HT-29 (cell line): Measurements from ENCODE around the gene CTTNBP2. TPM values are rescaled to one million over a fixed set of nuclear protein-coding genes. Genes with fewer than 3 reads are reported as not detected.

Experiments used
- DNase-seq: peaks from one replicate; pipeline ENCODE4 v3.0.0-alpha.2; 2015; ENCODE audit warnings: low spot score
- total RNA-seq: library from RNA; depleted of rRNA; stranded (reverse); fragments of >200 nt; shearing (Covaris generic); gene quantifications from 2 replicates; pipeline ENCODE4 v1.2.3, GENCODE V29; 2014; rRNA removed

CTTNBP2 gene, protein sequence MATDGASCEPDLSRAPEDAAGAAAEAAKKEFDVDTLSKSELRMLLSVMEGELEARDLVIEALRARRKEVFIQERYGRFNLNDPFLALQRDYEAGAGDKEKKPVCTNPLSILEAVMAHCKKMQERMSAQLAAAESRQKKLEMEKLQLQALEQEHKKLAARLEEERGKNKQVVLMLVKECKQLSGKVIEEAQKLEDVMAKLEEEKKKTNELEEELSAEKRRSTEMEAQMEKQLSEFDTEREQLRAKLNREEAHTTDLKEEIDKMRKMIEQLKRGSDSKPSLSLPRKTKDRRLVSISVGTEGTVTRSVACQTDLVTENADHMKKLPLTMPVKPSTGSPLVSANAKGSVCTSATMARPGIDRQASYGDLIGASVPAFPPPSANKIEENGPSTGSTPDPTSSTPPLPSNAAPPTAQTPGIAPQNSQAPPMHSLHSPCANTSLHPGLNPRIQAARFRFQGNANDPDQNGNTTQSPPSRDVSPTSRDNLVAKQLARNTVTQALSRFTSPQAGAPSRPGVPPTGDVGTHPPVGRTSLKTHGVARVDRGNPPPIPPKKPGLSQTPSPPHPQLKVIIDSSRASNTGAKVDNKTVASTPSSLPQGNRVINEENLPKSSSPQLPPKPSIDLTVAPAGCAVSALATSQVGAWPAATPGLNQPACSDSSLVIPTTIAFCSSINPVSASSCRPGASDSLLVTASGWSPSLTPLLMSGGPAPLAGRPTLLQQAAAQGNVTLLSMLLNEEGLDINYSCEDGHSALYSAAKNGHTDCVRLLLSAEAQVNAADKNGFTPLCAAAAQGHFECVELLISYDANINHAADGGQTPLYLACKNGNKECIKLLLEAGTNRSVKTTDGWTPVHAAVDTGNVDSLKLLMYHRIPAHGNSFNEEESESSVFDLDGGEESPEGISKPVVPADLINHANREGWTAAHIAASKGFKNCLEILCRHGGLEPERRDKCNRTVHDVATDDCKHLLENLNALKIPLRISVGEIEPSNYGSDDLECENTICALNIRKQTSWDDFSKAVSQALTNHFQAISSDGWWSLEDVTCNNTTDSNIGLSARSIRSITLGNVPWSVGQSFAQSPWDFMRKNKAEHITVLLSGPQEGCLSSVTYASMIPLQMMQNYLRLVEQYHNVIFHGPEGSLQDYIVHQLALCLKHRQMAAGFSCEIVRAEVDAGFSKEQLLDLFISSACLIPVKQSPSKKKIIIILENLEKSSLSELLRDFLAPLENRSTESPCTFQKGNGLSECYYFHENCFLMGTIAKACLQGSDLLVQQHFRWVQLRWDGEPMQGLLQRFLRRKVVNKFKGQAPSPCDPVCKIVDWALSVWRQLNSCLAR (N-terminal part only)
- total RNA-seq: 1.0 and 1.1 TPM in 2 replicates

DNA sequence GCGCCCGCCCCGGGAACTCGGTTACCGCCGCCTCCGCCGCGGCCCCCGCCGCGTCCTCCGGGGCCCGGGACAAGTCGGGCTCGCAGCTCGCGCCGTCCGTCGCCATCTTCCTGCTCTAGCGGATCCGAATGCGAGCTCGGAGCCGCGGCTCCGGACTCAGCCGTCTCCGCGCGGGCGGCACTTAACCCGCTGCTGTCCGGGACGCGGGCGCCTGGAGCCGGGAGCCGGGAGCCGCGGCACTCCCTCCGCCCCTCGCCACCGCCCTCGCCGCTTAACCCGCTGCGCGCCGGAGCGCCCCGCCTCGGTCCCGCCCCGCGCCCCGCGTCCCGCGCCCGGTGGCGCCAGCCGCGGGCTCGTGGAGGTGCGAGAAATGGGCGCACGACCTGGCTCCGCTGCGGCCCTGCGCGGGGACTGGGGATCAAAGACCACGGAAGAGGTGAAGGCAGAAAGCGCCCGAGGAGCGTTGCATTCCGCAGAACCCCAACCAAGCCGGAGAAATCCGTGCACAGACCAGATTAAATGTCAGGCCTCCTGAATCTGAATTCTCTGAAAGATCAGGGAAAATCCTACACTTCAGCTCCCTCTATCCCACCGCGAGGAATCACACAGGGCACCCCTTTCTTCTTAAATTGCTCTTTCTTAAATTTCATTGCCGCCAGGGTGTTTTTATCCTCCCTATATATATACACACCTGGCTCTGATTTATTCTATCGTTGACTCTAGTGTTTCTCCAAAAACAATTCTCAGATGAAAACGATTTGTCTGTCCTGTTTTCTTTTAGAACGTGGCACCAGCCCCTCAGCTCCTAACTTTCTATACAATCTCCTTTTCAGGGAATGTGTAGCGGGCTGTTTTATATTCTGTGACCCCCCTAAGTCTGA is at the start of gene CTTNBP2:
Gene CTTNBP2 (minus strand): TSS at position 132 of the 881 bp plus-strand sequence. CDS start 26 bp downstream, at position 106.
- DNase-seq: peak; percentile 53

DNA sequence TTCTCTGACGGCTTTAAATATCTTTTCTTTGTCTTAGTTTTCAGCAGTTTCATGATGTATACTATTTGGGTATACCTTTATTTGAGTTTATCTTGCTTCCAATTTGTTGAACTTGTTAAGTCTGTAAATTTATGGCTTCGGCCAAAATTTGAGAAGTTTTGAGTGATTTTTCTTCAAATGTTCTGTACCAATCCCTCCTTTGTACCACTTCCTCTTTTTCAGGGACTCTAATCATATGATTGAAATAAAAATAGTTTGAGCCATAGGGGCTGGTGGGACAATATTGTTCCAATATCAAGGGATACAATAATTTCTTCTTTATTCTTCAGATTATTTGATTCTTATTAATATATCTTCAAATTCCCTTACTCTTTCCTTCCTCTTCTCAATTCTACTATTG is 43.1 kb upstream of the CTTNBP2 start:
- DNase-seq: no peak

DNA sequence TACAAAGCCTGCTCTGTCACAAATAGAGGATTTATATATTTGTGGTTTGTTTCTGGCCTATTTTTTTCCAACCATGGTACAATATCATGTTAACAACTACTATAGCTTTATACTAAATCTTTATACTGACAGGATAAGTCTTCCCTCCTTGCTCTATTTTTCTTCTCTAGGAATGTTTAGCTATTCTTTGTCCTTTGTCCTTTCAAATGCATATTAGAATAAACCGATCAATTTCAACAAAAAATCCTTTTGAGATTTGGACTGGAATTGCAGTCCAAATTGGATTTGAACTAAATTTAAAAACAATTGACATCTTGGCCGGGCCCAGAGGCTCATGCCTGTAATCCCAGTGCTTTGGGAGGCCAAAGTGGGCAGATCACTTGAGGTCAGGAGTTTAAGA is 39.2 kb upstream of the CTTNBP2 start:
- no peak for DNase-seq

DNA sequence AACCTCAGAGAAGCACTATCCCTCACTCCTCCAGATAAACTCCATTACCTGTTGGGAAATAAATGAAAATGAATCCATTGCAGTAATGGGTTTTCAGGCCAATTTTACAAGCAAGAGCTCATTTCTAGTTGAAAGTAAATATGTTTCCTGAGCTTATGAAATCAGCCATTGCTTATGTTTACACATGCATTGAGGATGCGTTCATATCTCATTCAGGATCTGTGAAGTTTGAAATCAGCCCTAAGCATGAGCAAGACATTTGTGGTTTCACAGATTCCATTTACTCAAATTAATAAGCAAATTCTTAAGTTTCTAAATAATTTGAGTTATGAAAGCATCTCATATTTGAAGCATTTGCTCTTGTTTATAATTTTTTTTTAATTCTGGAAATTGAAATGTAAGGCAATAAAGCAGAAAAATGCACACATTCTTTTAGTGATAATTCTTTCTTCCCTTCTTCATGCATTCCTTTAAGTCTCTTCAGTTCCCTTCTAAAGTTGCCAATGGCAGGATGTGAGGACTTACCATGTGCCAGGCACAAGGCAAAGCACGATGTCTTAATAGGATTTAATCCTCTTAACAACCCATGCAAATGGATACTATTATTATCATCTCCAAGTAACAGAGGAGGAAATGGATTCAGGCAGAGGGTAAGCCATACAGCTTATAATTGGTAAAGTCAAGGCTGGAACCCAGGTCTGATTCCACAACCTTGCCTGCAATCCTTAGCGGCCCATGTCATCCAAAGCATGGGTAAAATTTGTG is 35.0 kb upstream of the CTTNBP2 start:
- no peak for DNase-seq

DNA sequence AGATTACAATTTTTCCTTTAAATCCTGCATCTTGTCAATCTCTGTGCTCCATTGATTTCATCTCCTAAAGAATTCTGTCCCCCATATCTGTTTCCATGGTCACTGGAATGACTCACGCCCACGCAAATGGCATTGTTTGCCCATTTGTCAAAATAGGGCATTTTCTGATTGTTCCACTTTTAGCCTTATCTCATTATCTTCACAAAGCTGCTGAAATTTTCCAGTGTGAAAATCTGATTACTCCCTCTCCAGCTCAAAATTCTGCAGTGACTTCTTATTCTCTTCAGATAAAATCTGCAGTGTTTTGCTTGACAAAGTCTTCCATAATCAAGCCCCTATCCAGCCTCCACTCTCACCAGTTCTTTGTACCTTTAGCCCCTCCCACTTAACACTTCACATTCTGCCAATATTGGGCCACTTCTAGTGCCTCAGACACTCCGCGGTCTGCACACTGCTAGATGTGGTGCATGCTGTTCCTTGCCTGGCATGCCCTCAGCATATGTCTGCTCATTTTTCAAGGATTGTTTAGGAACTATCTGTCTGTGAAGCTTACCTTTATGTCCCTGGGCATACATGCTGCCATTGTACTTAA is 33.9 kb upstream of the CTTNBP2 start:
- DNase-seq: no peak

DNA sequence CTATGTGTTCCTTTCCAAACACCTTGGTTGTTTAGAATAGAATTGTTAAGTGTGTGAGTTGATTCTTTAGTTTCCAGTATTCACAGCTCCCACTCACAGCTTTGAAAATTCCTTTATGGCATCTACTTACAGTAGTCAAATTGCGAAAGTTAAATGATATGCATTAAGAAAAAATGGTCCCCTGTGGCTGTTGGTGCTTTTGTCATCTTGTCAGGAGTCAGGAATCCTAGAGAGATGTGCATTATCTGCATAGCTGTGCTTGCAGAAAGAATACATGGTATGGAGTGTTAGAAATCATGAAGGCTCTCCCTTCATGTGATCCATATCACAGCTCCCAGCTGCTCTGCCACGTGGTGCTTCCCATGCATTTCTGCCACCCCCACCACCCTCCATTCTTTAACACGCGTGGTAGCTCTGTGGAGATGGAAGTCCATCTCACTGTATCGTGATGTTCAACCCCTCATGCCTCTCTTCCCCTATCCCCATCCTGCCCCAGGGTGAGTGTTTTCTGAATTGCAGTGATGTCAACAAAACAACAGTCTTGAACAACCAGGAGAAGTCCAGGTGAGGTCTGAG is 29.2 kb upstream of the CTTNBP2 start:
- no peak for DNase-seq

DNA sequence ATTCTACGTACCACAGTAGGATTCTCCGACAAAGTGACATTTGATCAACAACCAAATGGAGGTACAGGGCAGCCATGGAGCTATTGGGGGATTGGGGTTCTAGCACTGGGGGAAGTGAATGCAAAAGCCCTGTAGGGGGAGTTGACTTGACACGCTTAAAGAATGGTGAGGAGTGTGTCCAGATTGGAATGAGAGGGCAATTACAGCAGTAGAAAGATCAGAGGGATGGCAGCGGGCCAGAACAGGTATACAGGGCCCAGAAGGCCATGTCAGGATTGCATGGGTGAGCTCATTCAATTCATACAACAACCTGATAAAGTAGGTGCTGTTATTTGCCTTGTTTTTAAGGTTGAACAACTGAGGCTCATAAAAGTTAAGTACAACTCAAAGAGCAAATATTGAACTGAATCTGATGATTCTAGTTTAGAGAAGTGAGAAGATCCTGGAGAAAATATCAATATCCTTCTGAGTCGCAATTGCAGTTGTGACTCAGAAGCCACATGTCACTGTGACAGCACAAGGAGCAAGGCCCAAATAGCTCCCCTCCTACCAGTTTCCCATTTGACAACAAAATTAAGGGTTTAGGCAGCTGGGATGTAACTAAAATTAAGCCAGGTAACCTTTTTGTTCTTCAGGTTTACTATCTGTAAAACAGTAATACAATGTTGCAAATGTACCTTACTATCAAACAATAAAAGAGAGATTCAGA is 28.0 kb upstream of the CTTNBP2 start:
- peak; percentile 86 for DNase-seq

DNA sequence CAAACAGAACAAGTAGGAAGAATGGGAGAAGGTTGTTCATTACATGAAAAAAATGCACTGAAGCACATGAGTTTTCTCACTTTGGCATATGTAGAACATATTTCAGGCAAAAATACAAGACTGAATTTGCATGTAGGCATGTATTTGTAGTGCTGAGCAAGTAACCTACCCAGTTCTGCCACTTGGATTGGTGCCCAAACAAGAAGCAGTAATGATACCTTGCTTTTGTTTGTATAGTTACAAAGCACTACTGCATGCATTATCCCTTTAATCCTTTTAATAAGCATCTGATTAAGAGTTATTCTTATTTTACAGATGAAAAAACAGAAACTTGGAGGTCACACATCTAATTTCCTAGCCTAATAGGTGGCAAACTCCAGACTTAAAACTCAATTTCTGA is 23.1 kb upstream of the CTTNBP2 start:
- no peak for DNase-seq

DNA sequence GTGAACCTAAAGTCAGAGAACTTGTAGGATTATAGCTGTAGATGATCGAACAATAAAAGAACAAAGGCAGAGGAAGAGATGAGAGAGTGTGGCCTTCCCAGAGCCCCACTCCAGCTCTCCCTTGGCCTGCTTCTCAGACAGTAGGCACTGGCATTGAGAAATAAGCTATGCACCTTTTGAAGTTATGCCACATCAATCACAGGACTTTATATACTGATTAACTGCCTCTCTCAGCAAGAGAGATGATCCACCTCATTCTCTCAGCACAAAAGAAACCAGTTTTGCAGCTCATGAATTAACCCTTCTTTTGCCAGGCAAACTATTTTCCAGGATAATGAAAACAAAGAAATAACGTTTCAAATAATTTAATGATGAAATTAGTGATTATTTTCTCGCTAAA is 22.0 kb upstream of the CTTNBP2 start:
- DNase-seq: peak; percentile 76

DNA sequence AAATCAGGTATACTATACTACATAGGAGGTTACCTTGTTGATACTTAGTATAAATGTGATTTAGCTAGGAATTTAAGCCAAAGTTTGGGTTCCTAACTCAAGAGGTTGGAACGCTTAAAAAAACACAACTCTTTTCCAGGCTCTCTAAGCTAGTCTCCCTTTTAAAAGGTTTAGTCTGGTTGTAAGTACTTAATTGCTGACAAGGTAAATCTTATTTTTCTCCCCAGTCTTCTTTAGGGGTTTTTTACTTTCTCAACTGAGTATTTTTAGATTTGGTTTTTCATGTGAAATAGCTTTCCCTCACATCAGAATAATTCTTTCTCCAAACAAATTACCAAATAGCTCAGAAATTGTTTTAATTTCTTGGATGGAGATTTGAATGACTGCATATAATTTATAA is 20.8 kb upstream of the CTTNBP2 start:
- DNase-seq: no peak

DNA sequence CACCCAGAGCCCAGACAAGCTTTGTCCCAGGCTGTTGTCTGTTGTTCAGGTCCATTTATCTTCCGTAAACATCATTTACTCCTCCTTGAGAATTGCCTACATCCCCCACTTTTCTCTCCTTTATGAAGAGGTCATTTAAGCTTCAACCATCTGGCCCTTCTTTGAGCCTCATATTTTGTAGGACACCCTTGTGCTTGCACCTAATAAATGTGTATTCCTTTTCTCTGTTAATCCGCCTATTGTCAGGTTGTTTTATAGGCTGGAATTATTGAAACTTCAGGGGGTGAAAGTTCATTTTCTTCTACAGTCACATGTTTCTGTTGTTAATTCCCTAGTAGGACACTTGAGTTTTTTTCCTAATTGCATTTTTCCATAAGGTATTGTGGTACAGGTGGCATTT is 19.6 kb upstream of the CTTNBP2 start:
- no peak for DNase-seq

DNA sequence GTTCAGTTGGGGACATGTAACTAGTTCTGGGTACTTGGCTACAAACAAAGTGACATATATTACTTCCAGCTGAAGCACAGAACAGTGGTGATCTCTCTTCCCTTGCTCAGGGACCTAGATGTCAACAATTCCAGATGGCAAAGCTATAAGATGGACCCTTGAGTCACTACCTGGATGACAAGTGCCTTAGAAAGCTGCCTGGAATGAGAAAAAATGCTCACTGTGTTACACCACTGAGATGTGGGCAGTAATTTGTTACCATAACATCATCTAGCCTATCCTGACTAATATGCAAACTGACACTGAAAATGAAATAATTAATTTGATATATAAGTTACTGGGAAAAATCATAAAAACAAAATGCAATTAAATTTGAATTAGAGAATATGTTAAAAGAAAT is 16.4 kb upstream of the CTTNBP2 start:
- no peak for DNase-seq

DNA sequence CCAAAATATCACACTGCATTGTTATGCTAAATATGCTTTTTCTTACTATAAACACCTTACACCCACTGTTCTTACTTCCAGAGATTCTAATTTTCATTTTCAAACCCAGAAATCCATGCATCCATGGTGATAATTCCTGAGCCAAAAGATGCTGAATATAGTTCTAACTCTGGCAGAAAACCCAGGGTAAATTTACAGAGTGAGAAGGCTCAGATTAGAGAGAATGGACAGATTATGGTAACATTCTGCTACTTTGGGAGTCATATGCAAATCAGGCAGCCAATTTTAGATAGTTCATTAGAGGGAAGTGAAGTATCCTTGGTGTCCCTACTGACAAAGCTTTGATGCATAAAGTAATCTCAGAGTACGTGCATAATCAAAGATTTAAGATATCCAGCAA is 15.4 kb upstream of the CTTNBP2 start:
- DNase-seq: no peak

DNA sequence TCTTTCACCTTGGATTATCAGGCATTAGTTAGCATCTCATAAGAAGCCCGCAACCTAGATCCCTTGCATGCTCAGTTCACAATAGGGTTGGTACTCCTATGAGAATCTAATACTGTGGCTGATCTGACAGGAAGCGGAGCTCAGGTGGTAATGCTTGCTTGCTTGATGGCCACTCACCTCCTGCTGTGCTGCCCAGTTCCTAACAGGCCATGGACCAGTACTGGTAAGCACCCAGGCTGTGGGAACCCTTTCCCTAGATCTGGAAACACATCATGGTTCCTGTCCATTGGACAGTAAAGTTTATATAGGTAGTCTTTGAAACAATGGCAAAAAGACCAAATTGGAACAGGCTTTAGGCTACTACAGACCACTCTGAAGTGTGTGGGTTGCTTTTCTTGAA is 9.4 kb upstream of the CTTNBP2 start:
- DNase-seq: no peak

DNA sequence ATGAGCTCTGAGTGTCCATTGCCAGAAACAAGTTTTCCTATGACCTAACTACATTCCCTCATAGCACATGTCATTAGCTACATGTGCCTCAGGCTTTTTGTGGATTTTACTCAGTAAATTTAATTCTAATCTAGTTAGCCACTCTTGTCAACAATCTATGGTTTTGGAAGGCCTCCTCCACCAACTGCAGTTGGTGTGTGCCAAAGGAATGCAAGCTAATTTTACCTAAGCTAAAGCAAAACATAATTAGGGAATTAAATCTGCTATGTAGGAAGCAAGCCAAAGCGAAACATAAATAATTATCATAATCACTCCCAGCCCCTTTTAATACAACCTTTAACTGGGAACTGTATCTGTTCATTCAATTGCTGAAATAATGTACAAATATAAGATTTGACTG is 3.5 kb upstream of the CTTNBP2 start:
- DNase-seq: no peak

DNA sequence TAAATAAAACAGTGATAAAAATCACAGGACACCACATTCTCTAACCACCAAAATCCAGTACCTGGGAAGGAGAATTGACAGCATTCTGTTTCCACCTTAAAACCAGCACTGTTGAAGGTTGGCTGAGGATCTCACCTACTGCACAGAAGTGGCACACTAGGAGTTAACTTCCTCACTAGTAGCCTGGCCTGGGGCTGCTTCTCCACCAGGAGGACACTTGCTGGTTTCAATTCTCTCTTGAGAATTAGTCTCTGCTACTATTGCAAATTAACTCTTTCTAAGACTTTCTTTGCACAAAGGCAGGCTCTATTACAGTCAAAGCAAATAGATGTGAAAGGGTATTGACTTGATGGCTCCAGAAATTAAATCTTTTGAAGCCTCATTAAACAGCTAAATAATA is 2.3 kb upstream of the CTTNBP2 start:
- peak; percentile 46 for DNase-seq

DNA sequence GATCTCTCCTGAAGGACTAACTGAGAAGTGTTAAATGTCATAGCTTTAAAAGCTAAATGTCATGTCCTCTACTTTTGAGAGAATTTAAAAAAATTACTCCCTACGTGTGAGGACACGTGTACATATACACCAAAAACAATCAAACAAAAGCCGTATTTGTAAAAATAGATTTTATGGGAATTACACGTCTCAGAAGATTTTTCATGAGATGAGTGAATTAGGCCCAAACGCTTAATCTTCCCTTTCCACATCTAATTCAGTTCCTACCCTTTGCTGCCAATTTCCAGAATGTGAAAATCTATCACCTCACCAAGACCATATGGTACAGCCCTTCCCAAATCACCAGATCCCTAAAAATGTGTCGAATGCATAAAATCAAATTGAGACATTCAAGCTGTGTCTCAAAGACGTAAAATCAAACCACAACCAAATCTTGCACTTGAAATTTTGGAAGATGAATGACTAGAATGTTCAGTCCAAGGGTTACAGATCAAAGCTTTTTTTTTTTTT is 1.0 kb upstream of the CTTNBP2 start:
- no peak for DNase-seq

DNA sequence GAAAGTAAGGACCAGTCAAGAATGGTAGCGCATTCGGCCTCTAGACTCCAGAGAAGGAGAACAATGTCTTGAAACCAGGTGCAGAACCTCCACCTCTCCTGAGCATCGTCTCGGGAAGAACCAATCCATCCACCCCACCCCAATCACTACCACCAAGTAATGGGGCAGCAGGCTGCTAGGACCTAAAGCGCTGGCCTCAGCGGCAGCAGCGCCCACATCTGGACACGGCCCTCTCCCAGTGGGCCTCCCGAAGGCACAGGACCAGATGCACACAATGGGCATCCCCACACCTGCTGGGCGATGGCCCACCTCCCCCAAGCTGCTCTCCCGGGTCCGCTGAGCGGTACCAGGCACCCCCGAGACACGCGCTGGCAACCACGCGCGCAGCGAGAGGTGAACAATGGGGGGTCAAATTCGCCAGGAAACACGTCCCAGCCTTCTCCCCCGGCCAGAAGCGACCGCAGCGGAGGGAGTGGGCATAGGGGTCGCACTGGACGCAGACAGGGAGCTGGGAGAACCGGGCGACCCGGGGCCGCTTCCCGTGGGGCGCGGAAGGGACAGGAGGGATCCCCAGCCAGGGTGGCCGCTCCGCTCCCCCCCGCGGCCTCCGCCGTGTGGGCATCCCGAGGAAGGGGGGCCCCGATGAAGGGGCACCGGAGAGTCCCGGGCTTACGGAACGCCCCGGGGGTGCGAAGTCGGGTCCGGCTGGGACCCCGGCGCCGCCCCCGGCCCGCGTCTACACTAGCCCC is 506 bp downstream of the CTTNBP2 start:
- DNase-seq: no peak
